NCI-H1092 treated with DMSO at 0.1 percent for 48 hours (cell line): ENCODE results near the gene TRIM49D1.
"Not testable (repeated sequence)": the region's sequence is repeated elsewhere in the genome, so short reads cannot be mapped to it uniquely, and the experiment has no call there.

Source experiments
- DNase-seq: peaks from one replicate; lab custom pipeline; 2025; lab: John Stamatoyannopoulos, UW

The TRIM49D1 gene

GRCh38 chr11:89922195-89922660, at the start of gene TRIM49D1:
TSS of gene TRIM49D1 (minus strand) at chr11:89922245. CDS start at chr11:89917710, 4,535 bp downstream.
- no peak for DNase-seq

GRCh38 chr11:89965737-89966136, 43.7 kb upstream of the TRIM49D1 start, which contains the start of gene TRIM64:
TSS of gene TRIM64 (plus strand) at chr11:89966037. CDS start at chr11:89968504, 2,467 bp downstream.
- not testable (repeated sequence) for DNase-seq

GRCh38 chr11:89960833-89961232, 38.8 kb upstream of the TRIM49D1 start:
- DNase-seq, result not testable (repeated sequence)

- not testable (repeated sequence) for DNase-seq
Measured at GRCh38 chr11:89923764-89924163, 1.7 kb upstream of the TRIM49D1 start, which contains the start of gene TRIM49D2. TSS of gene TRIM49D2 (plus strand) at chr11:89924064. CDS start at chr11:89926762, 2,698 bp downstream.

- DNase-seq, result not testable (repeated sequence)
Measured at GRCh38 chr11:89900809-89901208, 21.2 kb downstream of the TRIM49D1 start.

- DNase-seq, result not testable (repeated sequence)
Measured at GRCh38 chr11:89893245-89893644, 28.8 kb downstream of the TRIM49D1 start.

- not testable (repeated sequence) for DNase-seq
Measured at GRCh38 chr11:89877511-89877910, 44.5 kb downstream of the TRIM49D1 start.

- DNase-seq, result not testable (repeated sequence)
Measured at GRCh38 chr11:89872588-89872987, 49.5 kb downstream of the TRIM49D1 start.

GRCh38 chr11:89865223-89865622, 56.8 kb downstream of the TRIM49D1 start:
- DNase-seq, result not testable (repeated sequence)

- DNase-seq, result not testable (repeated sequence)
Measured at GRCh38 chr11:89863906-89864704, 57.9 kb downstream of the TRIM49D1 start.
